Parathyroid adenoma (tissue), 2 donors: ENCODE measurements around the gene PDCD1.
"Not testable (repeated sequence)": the region's sequence is repeated elsewhere in the genome, so short reads cannot be mapped to it uniquely, and the experiment has no call there.

Source experiments
- H2AFZ ChIP-seq: fragments of 300-600 bp; sonication (generic); one replicate; pipeline ENCODE4 v1.7.0; 2017; ENCODE audit warnings: antibody characterized with exemption, mild to moderate bottlenecking
- H3K27ac ChIP-seq: fragments of 300-600 bp; sonication (generic); one replicate; pipeline ENCODE4 v1.7.0; 2017
- H3K27me3 ChIP-seq: fragments of 300-600 bp; sonication (generic); one replicate; pipeline ENCODE4 v1.7.0; 2017; ENCODE audit warnings: low read length; ENCODE audit not compliant: control insufficient read depth, insufficient read depth
- H3K36me3 ChIP-seq: fragments of 300-600 bp; sonication (generic); one replicate; pipeline ENCODE4 v1.7.0; 2017; ENCODE audit warnings: low read length; ENCODE audit not compliant: control insufficient read depth, insufficient read depth
- H3K4me1 ChIP-seq: fragments of 300-600 bp; sonication (generic); one replicate; pipeline ENCODE4 v1.7.0; 2017; ENCODE audit warnings: control low read depth
- H3K4me2 ChIP-seq: fragments of 300-600 bp; sonication (generic); one replicate; pipeline ENCODE4 v1.7.0; 2017; ENCODE audit warnings: low read length
- H3K4me3 ChIP-seq: fragments of 300-600 bp; sonication (generic); one replicate; pipeline ENCODE4 v1.7.0; 2017; ENCODE audit warnings: low read depth, low read length
- H3K79me2 ChIP-seq: fragments of 300-600 bp; sonication (generic); one replicate; pipeline ENCODE4 v1.7.0; 2017; ENCODE audit warnings: control low read depth
- H3K9ac ChIP-seq: fragments of 300-600 bp; sonication (generic); one replicate; pipeline ENCODE4 v1.7.0; 2017; ENCODE audit warnings: mild to moderate bottlenecking
- H3K9me3 ChIP-seq: fragments of 300-600 bp; sonication (generic); one replicate; pipeline ENCODE4 v1.7.0; 2017; ENCODE audit warnings: low read length; ENCODE audit not compliant: control insufficient read depth
- CTCF ChIP-seq: fragments of 300-600 bp; sonication (generic); IDR thresholded peaks from one replicate; pipeline ENCODE4 v1.7.0; 2017; ENCODE audit warnings: antibody characterized with exemption, mild to moderate bottlenecking
- donor health status: primary hyperparathyroidism.

The PDCD1 gene

DNA sequence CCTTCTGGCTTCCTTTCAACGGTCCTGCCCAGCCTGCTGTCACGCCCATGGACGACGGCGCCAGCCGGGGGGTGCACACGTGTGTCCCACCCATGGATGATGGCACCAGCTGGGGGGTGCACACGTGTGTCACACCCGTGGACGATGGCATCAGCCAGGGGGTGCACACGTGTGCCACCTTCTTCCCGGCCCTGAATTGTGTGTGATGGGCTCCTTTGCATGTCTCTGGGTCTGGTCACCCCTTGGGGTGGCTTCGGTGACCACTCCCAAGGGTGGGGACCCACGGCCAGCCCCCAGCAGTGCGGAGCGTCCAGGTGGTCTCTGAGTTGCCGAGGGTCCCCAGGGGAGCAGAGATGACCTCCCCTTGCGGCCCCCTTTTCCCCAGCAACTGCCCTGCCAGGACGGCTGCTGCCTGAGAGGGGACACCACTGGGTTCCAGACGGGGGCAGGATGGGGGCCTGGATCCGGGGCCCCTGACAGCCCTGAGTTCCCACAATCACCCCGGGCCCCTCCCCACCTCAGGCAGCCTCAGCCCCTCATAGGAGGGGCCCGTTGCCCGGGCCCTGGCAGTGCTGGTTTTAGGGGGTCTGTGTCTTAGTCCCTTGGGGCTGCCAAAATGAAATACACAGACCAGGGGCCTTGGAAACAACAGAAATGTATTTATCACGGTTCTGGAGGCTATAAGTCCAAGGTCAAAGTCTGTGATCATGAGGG, 40.3 kb downstream of the PDCD1 start:
- H3K27ac ChIP-seq, result no peak overlapping the region
- no peak overlapping the region for H2AFZ ChIP-seq
- H3K4me2 ChIP-seq, result no peak overlapping the region
- no peaks in the 10 kb centered on the region for H3K79me2 ChIP-seq
- no peaks in the 10 kb centered on the region for H3K36me3 ChIP-seq
- H3K9me3 ChIP-seq, result no peaks in the 10 kb centered on the region
- H3K9ac ChIP-seq, result no peak overlapping the region
- TF ChIP-seq CTCF, result no peak
- no peak overlapping the region for H3K4me3 ChIP-seq
- no peaks in the 10 kb centered on the region for H3K4me1 ChIP-seq
- H3K27me3 ChIP-seq, result no peaks in the 10 kb centered on the region

- H3K4me2 ChIP-seq, H2AFZ ChIP-seq, H3K36me3 ChIP-seq, H3K9me3 ChIP-seq, H3K27ac ChIP-seq, H3K4me1 ChIP-seq, H3K4me3 ChIP-seq, H3K9ac ChIP-seq, H3K27me3 ChIP-seq, H3K79me2 ChIP-seq: not testable (repeated sequence)
Observed at GRCh38 chr2:241817821-241818215, 40.9 kb downstream of the PDCD1 start.

- Histone ChIP-seq H3K9ac (no peak overlapping the region), H3K4me1 (no peaks in the 10 kb centered on the region), H3K4me2 (no peak overlapping the region), H3K9me3 (no peaks in the 10 kb centered on the region), H3K4me3 (no peak overlapping the region), H3K79me2 (no peaks in the 10 kb centered on the region), H3K27me3 (no peaks in the 10 kb centered on the region), H3K27ac (no peak overlapping the region), H2AFZ (no peak overlapping the region), H3K36me3 (no peaks in the 10 kb centered on the region)
- TF ChIP-seq CTCF, result no peak
Observed at GRCh38 chr2:241817126-241817820, 41.4 kb downstream of the PDCD1 start.

GRCh38 chr2:241816431-241817121, 42.1 kb downstream of the PDCD1 start:
- TF ChIP-seq CTCF, result no peak
- H3K4me2 ChIP-seq, result no peak overlapping the region
- no peaks in the 10 kb centered on the region for H3K9me3 ChIP-seq
- H2AFZ ChIP-seq, result no peak overlapping the region
- no peaks in the 10 kb centered on the region for H3K36me3 ChIP-seq
- no peaks in the 10 kb centered on the region for H3K27me3 ChIP-seq
- no peak overlapping the region for H3K4me3 ChIP-seq
- no peaks in the 10 kb centered on the region for H3K79me2 ChIP-seq
- no peak overlapping the region for H3K9ac ChIP-seq
- no peaks in the 10 kb centered on the region for H3K4me1 ChIP-seq
- no peak overlapping the region for H3K27ac ChIP-seq
